ENCODE measurements around the gene COX7A2. TPM values are rescaled to one million over a fixed set of nuclear protein-coding genes. Genes with fewer than 3 reads are reported as not detected.

COX7A2 gene
- total RNA-seq, 3 donors from 2014 or later (not counting 1 experiment from before 2014, with no cell fraction given): 161 to 215 (median 166) TPM

- Histone ChIP-seq H3K4me1 (ENCODE audit: control insufficient read depth, insufficient read depth, low read length) (no peaks in the 10 kb centered on the region), H3K9me3 (ENCODE audit: control insufficient read depth, insufficient read depth, low read length) (no peaks in the 10 kb centered on the region), H3K36me3 (ENCODE audit: control insufficient read depth, insufficient read depth, low read length) (peaks cover 19% of the 10 kb centered on the region), H3K4me3 (ENCODE audit: low read length) (no peak overlapping the region), H3K27ac (ENCODE audit: low read length) (no peak overlapping the region), H3K27me3 (ENCODE audit: control insufficient read depth, insufficient read depth, low read length) (no peaks in the 10 kb centered on the region)
- Mint-ChIP-seq H3K4me1 (peaks cover 39 to 47% of the 10 kb centered on the region in 2 donors), H3K27me3 (ENCODE audit: low read depth in 2 of 2) (no peaks in the 10 kb centered on the region), H3K27ac (peak overlapping the region; percentile 45 to 69), H3K36me3 (no peaks in the 10 kb centered on the region), H3K9me3 (no peaks in the 10 kb centered on the region), H3K4me3 (no peak overlapping the region)
- TF ChIP-seq CTCF (IDR thresholded peaks at IDR 0.05): no peak
- 84% methylated on average over 5 of the region's 5 CpGs for WGBS (ENCODE audit: insufficient coverage)
- no peak for DNase-seq
- ATAC-seq: peak in 2 of 3 donors; percentile 23 to 40
- intact Hi-C loops (cut with micrococcal nuclease): loop anchor here (2.0 kb wide), 1 partner anchor 16 kb away; the partner anchor contains the start of gene TMEM30A
These were observed 24.8 kb upstream of the COX7A2 start for GRCh38 chr6:75268121-75268987.

GRCh38 chr6:75267461-75267860, 23.9 kb upstream of the COX7A2 start:
- Mint-ChIP-seq H3K36me3 (no peaks in the 10 kb centered on the region), H3K27ac (peak overlapping the region in 1 of 2 donors; percentile 45), H3K4me3 (no peak overlapping the region), H3K27me3 (ENCODE audit: low read depth in 2 of 2) (no peaks in the 10 kb centered on the region), H3K9me3 (no peaks in the 10 kb centered on the region), H3K4me1 (peaks cover 33 to 41% of the 10 kb centered on the region in 2 donors)
- DNase-seq (no peak), ATAC-seq (no peak)
- peaks cover 24% of the 10 kb centered on the region for H3K36me3 ChIP-seq (ENCODE audit: control insufficient read depth, insufficient read depth, low read length)
- WGBS (ENCODE audit: insufficient coverage): 53% methylated on average over 2 of the region's 4 CpGs
- H3K9me3 ChIP-seq (ENCODE audit: control insufficient read depth, insufficient read depth, low read length): no peaks in the 10 kb centered on the region
- no peak overlapping the region for H3K27ac ChIP-seq (ENCODE audit: low read length)
- no peaks in the 10 kb centered on the region for H3K27me3 ChIP-seq (ENCODE audit: control insufficient read depth, insufficient read depth, low read length)
- no peak for TF ChIP-seq CTCF (IDR thresholded peaks at IDR 0.05)
- intact Hi-C loops (cut with micrococcal nuclease): no loop called here
- H3K4me3 ChIP-seq (ENCODE audit: low read length): no peak overlapping the region
- H3K4me1 ChIP-seq (ENCODE audit: control insufficient read depth, insufficient read depth, low read length): no peaks in the 10 kb centered on the region

GRCh38 chr6:75266716-75267291, 23.2 kb upstream of the COX7A2 start:
- Histone ChIP-seq H3K36me3 (ENCODE audit: control insufficient read depth, insufficient read depth, low read length) (peaks cover 23% of the 10 kb centered on the region), H3K4me1 (ENCODE audit: control insufficient read depth, insufficient read depth, low read length) (no peaks in the 10 kb centered on the region), H3K9me3 (ENCODE audit: control insufficient read depth, insufficient read depth, low read length) (no peaks in the 10 kb centered on the region), H3K4me3 (ENCODE audit: low read length) (no peak overlapping the region), H3K27me3 (ENCODE audit: control insufficient read depth, insufficient read depth, low read length) (no peaks in the 10 kb centered on the region), H3K27ac (ENCODE audit: low read length) (no peak overlapping the region)
- TF ChIP-seq CTCF (IDR thresholded peaks at IDR 0.05): peak; percentile 88
- H3K36me3 Mint-ChIP-seq: no peaks in the 10 kb centered on the region
- peak in 1 of 2 donors; percentile 68 for DNase-seq
- intact Hi-C loops (cut with micrococcal nuclease): loop anchor here (1.0 kb wide), 1 partner anchor 259 kb away; no protein-coding TSS in a partner anchor
- no peak overlapping the region for H3K4me3 Mint-ChIP-seq
- peaks cover 27 to 36% of the 10 kb centered on the region in 2 donors for H3K4me1 Mint-ChIP-seq
- peak; percentile 61 to 77 (median 76) for ATAC-seq
- H3K27me3 Mint-ChIP-seq (ENCODE audit: low read depth in 2 of 2): no peaks in the 10 kb centered on the region
- WGBS (ENCODE audit: insufficient coverage): 67% methylated on average over 1 of the region's 2 CpGs
- H3K9me3 Mint-ChIP-seq: no peaks in the 10 kb centered on the region
- no peak overlapping the region for H3K27ac Mint-ChIP-seq

Measured in natural killer cell (primary cell).